GM18867 (cell line): ENCODE results near the gene CEBPZ.

Experiments used
- ATAC-seq: cut with Tn5 transposase; IDR thresholded peaks from one replicate; pipeline ENCODE4 v1.9.1; 2021; ENCODE audit warnings: mild to moderate bottlenecking, moderate library complexity; ENCODE audit not compliant: unreplicated experiment

The CEBPZ gene

GRCh38 chr2:37181726-37182684 lies 49.4 kb downstream of the CEBPZ start:
- ATAC-seq, result no peak

GRCh38 chr2:37180640-37181039 lies 50.8 kb downstream of the CEBPZ start:
- no peak for ATAC-seq

GRCh38 chr2:37180006-37180639 lies 51.3 kb downstream of the CEBPZ start:
- ATAC-seq, result no peak

- no peak for ATAC-seq
Measured at GRCh38 chr2:37173741-37174140, 57.7 kb downstream of the CEBPZ start.

GRCh38 chr2:37171624-37171950 lies 59.8 kb downstream of the CEBPZ start:
- no peak for ATAC-seq

GRCh38 chr2:37168217-37168981 lies 63.0 kb downstream of the CEBPZ start:
- ATAC-seq, result no peak

GRCh38 chr2:37167636-37168180 lies 63.7 kb downstream of the CEBPZ start:
- no peak for ATAC-seq

- ATAC-seq, result no peak
Measured at GRCh38 chr2:37164757-37165156, 66.6 kb downstream of the CEBPZ start.

- ATAC-seq, result peak; percentile 90
Measured at GRCh38 chr2:37156857-37157714, 74.3 kb downstream of the CEBPZ start, which contains the start of gene EIF2AK2. Gene EIF2AK2 (minus strand): TSS chr2:37156980. CDS start chr2:37147806, 9,174 bp downstream.

GRCh38 chr2:37156071-37156856 lies 75.1 kb downstream of the CEBPZ start:
- ATAC-seq, result peak; percentile 24

- no peak for ATAC-seq
Measured at GRCh38 chr2:37154785-37155184, 76.6 kb downstream of the CEBPZ start.

- no peak for ATAC-seq
Measured at GRCh38 chr2:37153224-37153623, 78.2 kb downstream of the CEBPZ start.
